Measurements from ENCODE around the gene HAGH. TPM values are rescaled to one million over a fixed set of nuclear protein-coding genes. Genes with fewer than 3 reads are reported as not detected.

The HAGH gene
- total and polyA plus RNA-seq, 10 of the 15 experiments (the other 5 are each of a cell fraction or from before 2014, with no cell fraction given) = 2.0 to 50.1 (median 22.4) TPM

GRCh38 chr16:1859650-1860049, 33.0 kb upstream of the HAGH start (continued):
- no peak for TF ChIP-seq ZBTB40 (IDR thresholded peaks at IDR 0.05; ENCODE audit: borderline replicate concordance)

- in situ Hi-C loops (cut with MboI) = no loop called here
- Histone ChIP-seq H3K4me2 (ENCODE audit: control insufficient read depth, insufficient read depth) (no peak overlapping the region), H3K79me2 (ENCODE audit: control insufficient read depth, insufficient read depth, low read length) (no peaks in the 10 kb centered on the region), H2AFZ (ENCODE audit: control insufficient read depth, low read depth, low read length) (no peak overlapping the region), H3K36me3 (ENCODE audit: control insufficient read depth in 2 of 2, insufficient read depth in 2 of 2, low read length in 1 of 2) (no peaks in the 10 kb centered on the region), H3K9ac (ENCODE audit: control insufficient read depth, insufficient read depth, low read length) (no peak overlapping the region), H3K27me3 (replicated peaks in 1 of 2; ENCODE audit: control insufficient read depth in 2 of 2, insufficient read depth in 2 of 2, low read length in 1 of 2) (peaks cover 3 to 6% of the 10 kb centered on the region in 2 experiments; a peak in 3 of 4 replicates), H3K27ac (ENCODE audit: control insufficient read depth, insufficient read depth) (no peak overlapping the region), H3K4me3 (no peak overlapping the region), H3K4me1 (ENCODE audit: control insufficient read depth, insufficient read depth, low read length) (no peaks in the 10 kb centered on the region), H3K9me3 (replicated peaks; ENCODE audit: control insufficient read depth, insufficient read depth, low read length) (no peaks in the 10 kb centered on the region), H4K20me1 (ENCODE audit: control insufficient read depth, insufficient read depth) (no peaks in the 10 kb centered on the region)
- SMC1A ChIA-PET (ENCODE audit: uncharacterized antibody, unreplicated experiment) = interaction anchor here (0.9 kb wide), 1 partner anchor 12 kb away, joined by 4 read pairs; no protein-coding TSS in a partner anchor
- no peak for TF ChIP-seq PRDM15 (CRISPR knock-in tag; IDR thresholded peaks at IDR 0.05)
- no peak for TF ChIP-seq IKZF2 (IDR thresholded peaks at IDR 0.05)
- TF ChIP-seq NR2C2 (IDR thresholded peaks at IDR 0.05; ENCODE audit: borderline replicate concordance, control insufficient read depth, insufficient read length, low read depth) = no peak
- no peak for TF ChIP-seq ELK1 (IDR thresholded peaks at IDR 0.05; ENCODE audit: low read depth, low read length)
- no peak for TF ChIP-seq CBFB (IDR thresholded peaks at IDR 0.05; ENCODE audit: low read depth)
- CTCF ChIA-PET = interaction anchor here (1.1 kb wide), 2 partner anchors 10 to 73 kb away, joined by 3 read pairs; no protein-coding TSS in a partner anchor
- RAD21 ChIA-PET (ENCODE audit: unreplicated experiment) = no interaction called here
- no peak for ATAC-seq
- WGBS (ENCODE audit: insufficient coverage, insufficient replicate concordance, low lambda C conversion rate, missing lambda C conversion rate) = 20% methylated on average over 8 of the region's 8 CpGs
- FAIRE-seq = no peak
- DNase-seq (ENCODE audit: low read depth, low spot score) = no peak
- no TSS peak for BruUV-seq (replicated peaks)
- POLR2A ChIA-PET = interaction anchor here (0.8 kb wide), 1 partner anchor 78 kb away, joined by 3 read pairs; no protein-coding TSS in a partner anchor
- intact Hi-C loops (cut with micrococcal nuclease; ENCODE audit: unreplicated experiment) = no loop called here
These were observed 31.7 kb upstream of the HAGH start for GRCh38 chr16:1858189-1858865.
